ENCODE results near the gene FAM241B. TPM values are rescaled to one million over a fixed set of nuclear protein-coding genes. Genes with fewer than 3 reads are reported as not detected.

The FAM241B gene
- total RNA-seq, 2 experiments from 2014 or later = 10.9 to 11.8 TPM

DNA sequence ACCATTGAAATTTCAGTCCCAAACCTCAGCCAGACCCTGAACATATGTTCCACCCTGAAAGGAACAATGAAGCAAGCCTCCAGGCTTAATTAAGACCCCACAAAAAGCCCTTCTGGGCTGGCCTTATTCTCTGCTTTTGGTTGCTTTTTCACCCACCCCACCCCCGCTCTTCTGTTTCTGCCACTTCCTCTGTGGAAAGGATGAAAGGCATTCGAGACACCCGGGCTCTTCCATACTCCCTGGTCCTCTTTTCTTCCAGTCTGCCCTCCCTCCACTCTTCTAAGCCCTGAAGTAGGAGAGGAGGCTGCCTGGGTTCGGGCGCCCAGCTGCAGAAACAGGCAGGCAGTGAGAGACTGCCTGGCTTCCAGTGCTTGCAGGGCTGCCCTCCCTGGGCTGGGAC lies 9.4 kb upstream of the FAM241B start:
- no peaks in the 10 kb centered on the region for H3K36me3 Mint-ChIP-seq
- peaks cover 21% of the 10 kb centered on the region for H3K4me1 Mint-ChIP-seq (ENCODE audit: low read depth)
- ChIA-PET POLR2A (no interaction called here), CTCF (interaction anchor here (0.9 to 2.6 kb wide), 2 partner anchors 9 to 16 kb away, joined by 3 to 9 read pairs; partner anchors contain the start of gene FAM241B)
- H3K27ac Mint-ChIP-seq = no peak overlapping the region
- peaks cover 16% of the 10 kb centered on the region for H3K9me3 Mint-ChIP-seq
- no peak overlapping the region for H3K4me3 Mint-ChIP-seq
- no peak for DNase-seq
- intact Hi-C loops (cut with micrococcal nuclease) = no loop called here
- H3K27me3 Mint-ChIP-seq = no peaks in the 10 kb centered on the region

DNA sequence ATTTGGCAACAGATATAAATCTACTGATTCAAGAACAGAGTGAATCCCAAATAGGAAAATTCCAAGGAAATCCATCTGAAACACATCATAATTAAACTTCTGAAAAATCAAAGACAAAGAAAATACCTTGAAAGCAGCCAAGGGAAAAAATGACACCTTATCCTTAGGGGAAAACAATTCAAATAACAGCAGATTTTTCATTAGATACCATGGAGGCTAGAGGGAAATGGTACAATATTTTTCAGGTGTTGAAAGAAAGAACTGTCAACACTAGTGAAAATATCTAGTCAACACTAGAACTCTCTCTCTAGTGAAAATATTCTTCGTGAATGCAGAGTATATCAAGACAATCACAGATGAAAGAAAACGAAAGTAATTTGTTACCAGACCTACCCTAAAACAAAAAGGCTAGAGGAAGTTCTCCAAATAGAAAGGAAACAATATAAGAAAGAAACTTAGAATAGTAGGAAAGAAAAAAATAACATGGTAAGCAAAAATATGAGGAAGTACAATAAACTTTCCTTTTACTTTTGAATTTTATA lies 5.7 kb upstream of the FAM241B start:
- peaks cover 21% of the 10 kb centered on the region for H3K4me1 Mint-ChIP-seq (ENCODE audit: low read depth)
- no peaks in the 10 kb centered on the region for H3K27me3 Mint-ChIP-seq
- ChIA-PET POLR2A (no interaction called here), CTCF (interaction anchor here (0.9 kb wide), 1 partner anchor 11 kb away, joined by 3 read pairs; no protein-coding TSS in a partner anchor)
- H3K27ac Mint-ChIP-seq = no peak overlapping the region
- no peak for DNase-seq
- H3K9me3 Mint-ChIP-seq = peaks cover 16% of the 10 kb centered on the region
- intact Hi-C loops (cut with micrococcal nuclease) = no loop called here
- no peaks in the 10 kb centered on the region for H3K36me3 Mint-ChIP-seq
- no peak overlapping the region for H3K4me3 Mint-ChIP-seq

DNA sequence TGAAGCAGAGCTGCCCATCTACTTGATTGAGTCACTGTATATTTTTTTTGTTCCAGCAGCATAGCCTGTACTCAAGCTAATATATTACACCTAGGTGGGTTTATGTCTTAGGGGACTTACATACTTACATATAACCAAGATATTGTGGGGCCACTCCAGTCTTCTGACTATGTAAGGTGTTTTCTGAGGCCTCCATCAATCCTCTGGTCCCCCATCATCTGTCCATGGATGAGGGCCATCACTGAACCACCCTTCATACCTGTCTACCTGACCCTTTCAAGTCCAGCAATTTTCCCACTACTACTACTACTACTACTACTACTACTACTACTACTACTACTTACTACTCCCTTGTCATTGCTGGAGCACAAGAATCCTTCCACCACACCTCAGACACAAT lies 3.2 kb upstream of the FAM241B start:
- CTCF ChIA-PET = interaction anchor here (1.3 to 1.5 kb wide), 2 partner anchors 11 to 111 kb away, joined by 3 to 6 read pairs; no protein-coding TSS in a partner anchor

DNA sequence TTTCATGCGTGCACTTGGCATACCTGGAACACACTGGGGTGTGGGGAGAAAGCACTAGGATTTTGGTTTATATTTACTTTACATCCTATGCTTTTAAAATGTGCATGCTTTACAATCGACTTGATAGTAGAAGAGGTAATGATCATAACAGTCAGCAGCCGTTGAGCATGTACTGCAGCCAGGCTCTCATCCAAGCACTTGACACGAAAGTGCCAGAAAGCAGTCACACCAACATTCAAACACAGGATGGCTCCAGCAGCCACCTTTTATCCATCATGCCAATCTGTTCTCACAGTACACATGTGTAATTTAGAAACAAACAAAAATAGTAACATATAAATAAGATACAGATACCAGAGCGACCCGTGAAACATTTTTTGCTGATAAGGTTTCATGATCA lies 1.2 kb upstream of the FAM241B start:
- no peak overlapping the region for H3K27ac Mint-ChIP-seq
- intact Hi-C loops (cut with micrococcal nuclease) = no loop called here
- no peak for DNase-seq

More for the DNA sequence above, 3.2 kb upstream of the FAM241B start:
- Mint-ChIP-seq H3K9me3 (peaks cover 16% of the 10 kb centered on the region), H3K36me3 (no peaks in the 10 kb centered on the region), H3K4me1 (ENCODE audit: low read depth) (peaks cover 14% of the 10 kb centered on the region), H3K27me3 (no peaks in the 10 kb centered on the region), H3K4me3 (no peak overlapping the region), H3K27ac (no peak overlapping the region)
- POLR2A ChIA-PET = interaction anchor here (0.6 kb wide), 1 partner anchor 84 kb away, joined by 3 read pairs; no protein-coding TSS in a partner anchor
- DNase-seq = no peak
- intact Hi-C loops (cut with micrococcal nuclease) = no loop called here

DNA sequence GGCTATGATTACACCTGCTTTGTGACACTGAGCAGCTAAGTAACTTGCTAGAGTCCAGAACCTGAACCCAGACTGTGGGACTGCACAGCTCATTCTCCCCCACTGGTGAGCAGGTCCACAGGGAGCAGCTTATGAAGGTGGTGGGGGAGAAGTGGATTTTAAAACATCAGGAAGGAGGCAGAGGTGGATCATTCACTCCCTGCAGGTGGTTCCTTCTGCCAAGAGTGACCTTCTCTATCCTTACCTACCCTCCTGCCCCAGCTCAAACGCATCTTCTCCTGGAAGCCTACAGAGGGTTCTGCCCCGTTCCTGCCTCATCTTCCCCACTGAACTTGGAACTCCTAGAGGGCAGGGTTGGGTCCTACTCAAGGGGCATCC lies 539 bp upstream of the FAM241B start:
- H3K4me3 Mint-ChIP-seq = peak overlapping the region; percentile 67
- H3K27me3 Mint-ChIP-seq = no peaks in the 10 kb centered on the region
- ChIA-PET CTCF (interaction anchor here (0.6 to 2.6 kb wide), 18 partner anchors 8 to 759 kb away, joined by 3 to 22 read pairs (median 4); partner anchors contain the start of gene NEUROG3), POLR2A (interaction anchor here (0.9 kb wide), 1 partner anchor 13 kb away, joined by 3 read pairs; no protein-coding TSS in a partner anchor)
- H3K36me3 Mint-ChIP-seq = peaks cover 6% of the 10 kb centered on the region
- no peak overlapping the region for H3K27ac Mint-ChIP-seq
- DNase-seq = no peak
- intact Hi-C loops (cut with micrococcal nuclease) = no loop called here
- peaks cover 5% of the 10 kb centered on the region for H3K4me1 Mint-ChIP-seq (ENCODE audit: low read depth)
- peaks cover under 1% of the 10 kb centered on the region for H3K9me3 Mint-ChIP-seq

More for the DNA sequence above, 1.2 kb upstream of the FAM241B start:
- no peaks in the 10 kb centered on the region for H3K27me3 Mint-ChIP-seq
- POLR2A ChIA-PET = interaction anchor here (0.9 kb wide), 1 partner anchor 14 kb away, joined by 3 read pairs; no protein-coding TSS in a partner anchor
- CTCF ChIA-PET = interaction anchor here (0.6 to 2.6 kb wide), 19 partner anchors 8 to 758 kb away, joined by 3 to 22 read pairs (median 3); partner anchors contain the start of gene NEUROG3
- H3K36me3 Mint-ChIP-seq = peaks cover 6% of the 10 kb centered on the region
- peaks cover 11% of the 10 kb centered on the region for H3K4me1 Mint-ChIP-seq (ENCODE audit: low read depth)
- H3K9me3 Mint-ChIP-seq = peaks cover 7% of the 10 kb centered on the region
- peak overlapping the region; percentile 4 for H3K4me3 Mint-ChIP-seq

DNA sequence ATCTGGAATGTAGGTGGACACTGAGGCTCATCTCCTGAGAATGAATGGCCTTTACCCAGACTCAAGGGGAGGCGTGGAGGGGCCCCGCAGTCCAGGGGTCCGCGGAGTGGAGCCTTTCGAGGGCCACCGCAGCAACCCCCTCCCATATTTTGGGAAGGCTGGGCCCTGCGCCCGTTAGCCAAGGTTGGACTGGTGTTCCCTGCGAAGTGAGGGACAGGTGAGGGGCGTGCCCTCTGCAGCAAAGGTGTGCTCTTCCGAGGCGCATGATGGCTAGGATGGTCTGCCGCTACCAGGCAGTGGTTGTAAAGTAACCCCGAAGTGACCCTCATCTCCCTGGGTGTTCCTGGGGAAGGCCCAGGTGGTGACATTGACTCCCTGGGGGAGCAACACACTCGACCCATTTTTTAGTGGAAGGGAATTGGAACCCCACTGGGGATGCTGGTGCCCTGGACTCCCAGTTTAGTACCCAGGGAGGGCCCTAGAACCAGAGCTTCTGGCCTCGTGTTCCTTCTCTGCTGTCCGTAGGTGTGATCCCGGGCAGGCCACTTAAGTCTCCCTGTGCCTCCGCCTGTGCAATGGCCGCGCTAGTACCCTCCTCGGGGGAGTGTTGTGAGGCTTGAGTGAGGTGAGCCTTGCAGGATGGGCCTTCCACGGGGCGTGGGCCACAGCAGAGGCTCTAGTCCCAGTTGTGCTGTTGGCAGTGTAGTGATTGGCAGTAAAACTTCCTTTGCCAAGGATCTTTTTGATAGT lies 779 bp downstream of the FAM241B start:
- intact Hi-C loops (cut with micrococcal nuclease) = loop anchor here (5.0 kb wide), 2 partner anchors 204 to 224 kb away; no protein-coding TSS in a partner anchor
- Mint-ChIP-seq H3K27me3 (no peaks in the 10 kb centered on the region), H3K4me1 (ENCODE audit: low read depth) (peaks cover 5% of the 10 kb centered on the region), H3K36me3 (peaks cover 6% of the 10 kb centered on the region), H3K4me3 (peak overlapping the region; percentile 66), H3K9me3 (no peaks in the 10 kb centered on the region), H3K27ac (no peak overlapping the region)
- CTCF ChIA-PET = interaction anchor here (1.5 to 2.7 kb wide), 2 partner anchors 12 to 115 kb away, joined by 5 to 16 read pairs; no protein-coding TSS in a partner anchor
- POLR2A ChIA-PET = no interaction called here
- no peak for DNase-seq

DNA sequence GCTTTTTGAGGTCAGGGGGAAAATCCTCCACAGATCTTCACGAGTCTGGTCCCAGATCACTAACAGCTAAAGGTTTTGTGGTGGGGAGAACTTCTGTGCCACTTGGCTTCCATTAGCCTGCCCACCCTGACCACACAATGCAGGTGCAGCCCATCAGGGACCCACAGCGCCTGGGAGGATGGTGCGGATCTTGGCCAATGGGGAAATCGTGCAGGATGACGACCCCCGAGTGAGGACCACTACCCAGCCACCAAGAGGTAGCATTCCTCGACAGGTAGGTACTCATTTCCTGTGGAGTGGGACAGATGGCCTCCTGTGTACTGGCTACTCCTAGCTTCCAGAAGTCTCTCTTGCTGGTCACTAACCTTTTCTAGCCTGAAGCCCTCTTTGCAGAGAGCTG lies 1.5 kb downstream of the FAM241B start:
- no peaks in the 10 kb centered on the region for H3K9me3 Mint-ChIP-seq

DNA sequence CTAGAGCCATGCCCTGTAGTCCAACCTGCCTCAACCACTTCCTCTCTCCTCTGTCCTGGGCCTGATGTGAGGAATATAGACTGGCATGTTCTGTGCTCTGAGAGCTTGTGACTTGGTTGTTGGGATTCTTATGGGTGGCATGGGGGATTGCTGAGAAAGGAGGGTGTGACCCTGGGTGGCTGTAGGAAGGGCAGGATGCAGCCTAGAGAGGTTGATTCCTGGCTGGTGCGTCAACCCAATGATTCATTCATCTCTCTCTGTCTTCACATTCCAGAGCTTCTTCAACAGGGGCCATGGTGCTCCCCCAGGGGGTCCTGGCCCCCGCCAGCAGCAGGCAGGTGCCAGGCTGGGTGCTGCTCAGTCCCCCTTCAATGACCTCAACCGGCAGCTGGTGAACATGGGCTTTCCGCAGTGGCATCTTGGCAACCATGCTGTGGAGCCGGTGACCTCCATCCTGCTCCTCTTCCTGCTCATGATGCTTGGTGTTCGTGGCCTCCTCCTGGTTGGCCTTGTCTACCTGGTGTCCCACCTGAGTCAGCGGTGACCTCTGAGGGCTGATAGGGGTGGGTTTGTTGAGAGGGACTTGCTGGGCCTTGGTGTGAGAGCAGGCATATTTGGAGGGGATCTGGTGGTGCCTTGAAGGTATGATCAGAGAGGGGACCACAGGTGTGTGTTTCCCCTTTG lies 2.6 kb downstream of the FAM241B start:
- Mint-ChIP-seq H3K4me3 (peak overlapping the region; percentile 11), H3K4me1 (ENCODE audit: low read depth) (peaks cover 5% of the 10 kb centered on the region), H3K9me3 (no peaks in the 10 kb centered on the region), H3K27ac (no peak overlapping the region), H3K27me3 (no peaks in the 10 kb centered on the region), H3K36me3 (peaks cover 6% of the 10 kb centered on the region)
- no peak for DNase-seq
- ChIA-PET POLR2A (no interaction called here), CTCF (interaction anchor here (1.0 to 2.7 kb wide), 3 partner anchors 7 to 117 kb away, joined by 3 to 16 read pairs (median 5); no protein-coding TSS in a partner anchor)
- intact Hi-C loops (cut with micrococcal nuclease) = loop anchor here (5.0 kb wide), 2 partner anchors 205 to 225 kb away; no protein-coding TSS in a partner anchor

More for the DNA sequence above, 1.5 kb downstream of the FAM241B start:
- Mint-ChIP-seq H3K27ac (no peak overlapping the region), H3K27me3 (no peaks in the 10 kb centered on the region), H3K4me1 (ENCODE audit: low read depth) (peaks cover 5% of the 10 kb centered on the region), H3K36me3 (peaks cover 6% of the 10 kb centered on the region), H3K4me3 (peak overlapping the region; percentile 66)
- ChIA-PET POLR2A (no interaction called here), CTCF (interaction anchor here (1.0 to 2.7 kb wide), 3 partner anchors 8 to 116 kb away, joined by 3 to 16 read pairs (median 5); no protein-coding TSS in a partner anchor)
- intact Hi-C loops (cut with micrococcal nuclease) = loop anchor here (5.0 kb wide), 2 partner anchors 204 to 224 kb away; no protein-coding TSS in a partner anchor
- no peak for DNase-seq

DNA sequence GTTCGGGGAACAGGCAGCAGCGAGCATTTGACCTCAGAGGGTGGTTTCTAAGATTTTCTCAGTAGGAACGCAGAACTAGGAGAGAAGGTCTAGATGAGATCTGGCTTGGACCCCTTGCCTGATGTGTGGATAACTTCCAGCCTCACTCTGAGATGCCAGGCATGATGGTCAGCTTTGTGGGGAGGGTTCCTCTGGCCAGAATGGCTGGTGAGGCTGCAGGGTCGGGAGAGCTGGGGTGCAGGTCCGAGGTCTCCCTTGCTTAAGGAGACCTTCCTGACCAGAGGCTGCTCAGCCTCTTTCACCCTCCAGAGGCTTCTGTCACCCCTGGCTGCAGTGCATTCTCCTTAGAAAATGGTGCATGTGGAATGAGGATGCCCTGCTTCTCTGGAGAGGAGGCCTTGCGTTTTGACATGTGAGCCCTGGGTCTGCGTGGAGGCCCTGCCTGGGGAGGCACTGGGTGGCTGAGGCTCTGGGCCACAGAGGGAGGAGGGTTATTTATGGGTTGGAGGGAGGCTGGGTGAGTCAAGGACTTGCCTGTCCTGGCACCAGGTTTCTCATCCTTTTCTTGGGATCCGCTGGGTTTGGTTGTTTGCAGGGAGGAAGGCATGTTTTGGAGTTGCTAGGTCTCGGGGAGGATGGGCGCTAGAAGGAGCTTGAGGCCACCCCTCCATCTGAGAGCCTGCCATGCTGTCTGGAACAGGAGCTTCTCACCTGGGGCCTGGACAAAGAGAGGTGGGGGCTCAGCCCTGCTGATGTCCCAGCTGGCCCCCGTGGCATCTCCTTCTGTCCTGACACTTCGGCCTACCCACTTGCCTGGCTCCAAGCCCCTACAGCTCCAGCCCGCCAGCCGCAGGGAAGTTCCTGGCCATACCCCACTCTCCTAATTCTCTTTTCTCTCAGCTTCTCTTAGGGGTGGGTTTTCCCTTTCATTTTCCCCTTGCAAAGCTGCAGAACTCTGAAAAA lies 3.9 kb downstream of the FAM241B start:
- ChIA-PET CTCF (interaction anchor here (11.8 kb wide), 1 partner anchor 119 kb away, joined by 247 read pairs; no protein-coding TSS in a partner anchor), POLR2A (interaction anchor here (0.6 kb wide), 1 partner anchor 1347 kb away, joined by 4 read pairs; no protein-coding TSS in a partner anchor)
- Mint-ChIP-seq H3K36me3 (peaks cover 6% of the 10 kb centered on the region), H3K27me3 (no peaks in the 10 kb centered on the region), H3K27ac (no peak overlapping the region), H3K4me3 (no peak overlapping the region), H3K9me3 (no peaks in the 10 kb centered on the region), H3K4me1 (ENCODE audit: low read depth) (peaks cover 5% of the 10 kb centered on the region)
- intact Hi-C loops (cut with micrococcal nuclease) = loop anchor here (5.0 kb wide), 2 partner anchors 207 to 227 kb away; no protein-coding TSS in a partner anchor
- DNase-seq = no peak

DNA sequence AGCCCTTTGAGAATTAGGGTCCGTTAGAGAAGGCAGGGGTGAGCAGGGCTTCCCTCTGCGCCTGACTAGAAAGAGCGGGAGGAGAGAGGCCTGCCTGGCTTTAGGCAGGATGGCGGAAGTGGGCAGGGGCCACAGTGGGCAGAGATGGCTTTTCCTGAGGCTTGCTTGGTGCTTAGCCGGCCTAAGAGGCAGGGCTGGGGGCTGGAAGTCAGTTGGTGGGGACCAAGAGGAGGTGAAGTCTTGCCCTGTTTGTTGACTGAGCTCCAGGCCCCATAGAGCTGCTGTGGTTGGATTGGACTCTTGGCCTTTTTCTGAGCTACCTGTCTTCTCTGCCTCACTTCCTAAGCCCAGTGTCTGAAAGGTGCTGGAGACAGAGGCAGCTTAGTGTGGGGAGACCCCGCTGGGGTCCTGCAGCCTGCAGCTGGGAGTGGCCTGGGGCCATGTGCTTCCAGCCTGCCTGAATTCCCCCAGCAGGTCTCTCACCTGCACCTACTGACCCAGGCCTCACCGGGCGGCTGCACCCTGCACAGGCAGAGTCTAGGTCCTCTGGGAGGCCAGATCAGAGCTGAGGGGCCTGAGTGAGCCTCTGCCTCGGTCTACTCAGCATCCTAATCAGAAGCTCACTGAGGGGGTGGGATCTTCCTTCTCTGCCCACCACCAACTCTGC lies 4.8 kb downstream of the FAM241B start:
- intact Hi-C loops (cut with micrococcal nuclease) = loop anchor here (5.0 kb wide), 2 partner anchors 208 to 228 kb away; no protein-coding TSS in a partner anchor

More for the DNA sequence above, 4.8 kb downstream of the FAM241B start:
- Mint-ChIP-seq H3K36me3 (peaks cover 6% of the 10 kb centered on the region), H3K27ac (no peak overlapping the region), H3K4me1 (ENCODE audit: low read depth) (peaks cover 5% of the 10 kb centered on the region), H3K4me3 (no peak overlapping the region), H3K27me3 (no peaks in the 10 kb centered on the region), H3K9me3 (no peaks in the 10 kb centered on the region)
- POLR2A ChIA-PET = interaction anchor here (0.6 kb wide), 2 partner anchors 108 to 1348 kb away, joined by 3 to 4 read pairs; no protein-coding TSS in a partner anchor
- CTCF ChIA-PET = interaction anchor here (0.8 to 11.8 kb wide), 3 partner anchors 11 to 120 kb away, joined by 3 to 247 read pairs (median 3); no protein-coding TSS in a partner anchor
- DNase-seq = no peak
